ENCODE results near the gene ZSCAN5B.

GRCh38 chr19:56191115-56191514 is 6.5 kb downstream of the ZSCAN5B start:
- TF ChIP-seq CTCF (IDR thresholded peaks at IDR 0.05): no peak
- no peak for TF ChIP-seq POLR2AphosphoS5 (IDR thresholded peaks at IDR 0.05; ENCODE audit: low read depth, low read length)
- TF ChIP-seq SIN3A (IDR thresholded peaks at IDR 0.05; ENCODE audit: borderline replicate concordance, insufficient read depth, low read depth, low read length): no peak
- no peak for TF ChIP-seq TCF7L2 (IDR thresholded peaks at IDR 0.05; ENCODE audit: low read depth, low read length)
- no peak for TF ChIP-seq REST (IDR thresholded peaks at IDR 0.05; ENCODE audit: insufficient read depth in 1 of 2, low read depth in 2 of 2, low read length in 1 of 2)
